ENCODE data around the gene NPTX1.

The NPTX1 gene

DNA sequence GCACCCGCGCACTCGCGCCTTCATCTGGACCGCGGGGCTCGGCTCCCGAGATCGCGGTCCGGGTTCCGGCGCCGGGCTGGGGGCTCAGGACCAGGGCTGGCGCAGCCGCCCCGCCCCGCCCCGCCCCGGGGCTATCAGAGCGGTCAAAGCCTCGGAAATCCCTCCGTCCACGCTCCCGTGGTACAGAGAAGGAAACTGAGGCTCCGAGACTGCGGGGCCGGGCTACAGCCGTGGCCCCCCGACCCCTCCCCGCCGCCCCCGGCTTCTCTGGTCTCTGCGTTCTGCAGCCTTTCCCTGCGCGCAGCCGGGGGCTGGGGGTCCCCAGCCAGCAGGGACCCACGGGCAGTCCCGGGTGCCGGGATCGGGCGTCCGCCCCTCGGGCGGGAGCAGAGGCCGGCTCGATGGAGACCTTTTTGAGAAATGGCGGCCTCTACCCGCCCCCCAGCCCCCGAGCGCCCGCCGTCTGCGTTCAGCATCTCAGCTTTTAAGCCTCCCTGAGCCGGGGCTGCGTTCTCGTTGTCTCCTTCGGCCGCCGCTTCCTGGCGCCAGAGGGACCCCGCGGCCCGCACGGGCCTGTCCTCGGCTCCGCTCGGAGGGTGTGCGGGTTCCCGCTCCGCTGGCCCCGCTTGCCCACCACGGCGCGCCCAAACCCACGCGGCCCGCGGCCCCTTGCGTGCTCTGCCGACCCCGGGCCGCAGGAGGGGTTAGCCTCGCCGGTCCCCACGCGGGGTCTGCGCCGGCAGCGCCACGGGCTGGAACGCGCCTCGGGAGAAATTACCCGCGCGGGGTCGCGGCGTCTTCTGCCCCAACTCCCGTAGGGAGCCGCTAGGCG is 1.5 kb upstream of the NPTX1 start:
- DNase-seq: no peak

GRCh38 chr17:80476877-80477646 is 655 bp upstream of the NPTX1 start:
- peak; percentile 50 for DNase-seq

DNA sequence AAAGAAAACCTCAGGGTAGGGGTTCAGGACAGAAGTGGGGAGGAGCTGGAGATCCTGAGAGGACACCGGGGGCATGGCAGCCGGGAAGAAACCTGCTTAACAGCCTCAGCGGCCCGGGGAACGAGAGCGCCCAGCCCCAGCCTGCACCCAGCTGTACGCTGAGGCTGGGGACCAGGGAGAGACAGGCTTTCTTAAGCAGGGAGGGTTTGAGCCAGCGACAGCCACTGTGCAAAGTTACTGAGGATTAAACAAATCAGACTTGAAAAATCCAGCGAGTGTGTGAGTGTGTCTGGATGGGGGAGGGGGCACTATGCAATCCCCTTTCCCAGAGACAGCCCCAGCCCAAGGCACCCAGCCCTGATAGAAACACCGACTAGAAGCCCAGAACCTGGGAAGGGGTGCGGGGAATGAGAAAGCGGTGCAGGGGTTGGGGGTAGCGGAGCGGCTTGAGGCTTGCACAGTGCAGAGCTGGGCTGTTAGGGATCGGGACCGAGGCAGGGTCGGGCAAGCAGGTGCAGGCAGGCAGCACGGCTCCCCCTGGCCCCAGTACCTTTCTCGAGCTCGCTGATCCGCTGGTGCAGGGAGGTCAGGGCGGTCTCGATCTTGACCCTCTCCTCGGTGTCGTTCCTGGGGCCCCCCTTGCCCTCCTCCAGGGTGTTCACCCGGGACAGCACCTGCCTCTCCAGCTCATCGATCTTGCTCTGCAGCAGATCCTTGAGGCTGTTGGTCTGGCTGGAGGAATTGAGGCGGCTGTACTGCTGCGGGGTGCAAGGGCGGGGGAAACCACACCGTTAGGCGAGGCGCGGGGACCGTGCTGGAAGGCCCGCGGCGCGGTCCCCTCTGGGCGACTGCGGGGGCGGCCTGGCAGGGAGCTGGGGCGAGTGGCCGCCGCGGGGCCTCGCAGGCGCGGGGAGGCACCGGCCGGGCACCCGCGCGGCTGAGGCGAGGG is 1.2 kb downstream of the NPTX1 start:
- no peak for DNase-seq

- DNase-seq: no peak
These were observed 2.0 kb downstream of the NPTX1 start for GRCh38 chr17:80474231-80474960.

DNA sequence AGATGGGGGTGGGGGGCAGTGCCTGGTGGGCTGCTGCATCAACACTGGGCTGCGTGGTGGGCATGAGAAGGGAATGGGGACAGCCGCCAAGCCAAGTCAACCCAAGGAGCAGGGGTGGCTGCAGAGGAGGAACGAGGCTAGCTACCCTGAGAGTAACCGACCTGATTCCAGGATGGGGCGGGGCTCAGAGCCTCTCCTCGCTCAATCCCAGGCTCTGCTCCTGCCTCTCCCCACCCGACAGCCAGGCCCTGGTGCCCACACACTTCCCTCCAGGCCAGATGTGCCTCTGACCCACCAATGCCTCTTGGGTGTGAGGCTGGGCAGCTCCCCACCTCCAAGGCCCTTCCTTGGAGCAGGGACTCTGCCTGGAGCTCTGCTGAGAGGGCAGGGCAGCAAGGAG is 2.7 kb downstream of the NPTX1 start:
- no peak for DNase-seq

- DNase-seq: no peak
These were observed 3.4 kb downstream of the NPTX1 start for GRCh38 chr17:80472996-80473395.

GRCh38 chr17:80471922-80472321 is 4.5 kb downstream of the NPTX1 start:
- no peak for DNase-seq

DNA sequence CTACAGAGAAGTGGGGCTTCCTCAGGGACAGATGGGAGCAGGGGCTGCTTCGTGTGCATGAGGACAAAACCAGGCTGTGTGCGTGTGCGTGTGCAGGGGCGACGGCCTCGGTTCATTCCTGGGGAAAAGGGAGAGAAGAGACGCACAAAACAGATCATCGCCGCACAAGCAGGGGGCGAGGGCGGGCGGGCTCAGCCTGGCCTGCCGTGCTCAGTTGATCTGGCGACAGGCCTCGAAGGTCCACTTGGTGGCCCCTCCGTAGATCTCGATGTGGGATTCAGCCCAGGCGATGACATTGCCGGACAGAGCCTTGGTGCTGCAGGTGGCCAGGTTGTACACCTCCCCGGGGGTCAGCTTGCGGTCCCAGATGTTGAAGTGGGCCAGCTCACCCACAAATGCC is 5.8 kb downstream of the NPTX1 start:
- no peak for DNase-seq

DNA sequence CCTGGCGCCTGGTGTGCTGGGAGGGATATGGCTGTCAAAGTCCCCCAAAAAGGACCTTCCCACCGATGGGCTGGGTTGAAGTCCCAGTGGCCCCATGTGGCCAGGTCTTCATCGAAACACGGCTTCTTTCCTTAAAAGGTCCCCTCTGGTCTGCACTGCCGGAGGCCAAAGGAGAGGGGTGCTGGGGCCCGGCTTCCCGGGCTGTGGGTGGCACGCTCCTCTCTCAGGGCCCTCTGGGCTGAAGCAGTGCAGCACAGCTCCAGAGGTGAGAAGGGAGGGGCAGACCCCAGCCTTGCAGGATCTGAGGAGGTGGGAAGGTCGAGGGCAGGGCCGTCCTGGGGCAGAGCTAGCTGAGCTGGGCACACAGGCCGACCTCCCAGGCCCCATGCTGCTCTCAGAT is 6.7 kb downstream of the NPTX1 start:
- DNase-seq: no peak

- no peak for DNase-seq
These were observed 7.5 kb downstream of the NPTX1 start for GRCh38 chr17:80468781-80469493.

DNA sequence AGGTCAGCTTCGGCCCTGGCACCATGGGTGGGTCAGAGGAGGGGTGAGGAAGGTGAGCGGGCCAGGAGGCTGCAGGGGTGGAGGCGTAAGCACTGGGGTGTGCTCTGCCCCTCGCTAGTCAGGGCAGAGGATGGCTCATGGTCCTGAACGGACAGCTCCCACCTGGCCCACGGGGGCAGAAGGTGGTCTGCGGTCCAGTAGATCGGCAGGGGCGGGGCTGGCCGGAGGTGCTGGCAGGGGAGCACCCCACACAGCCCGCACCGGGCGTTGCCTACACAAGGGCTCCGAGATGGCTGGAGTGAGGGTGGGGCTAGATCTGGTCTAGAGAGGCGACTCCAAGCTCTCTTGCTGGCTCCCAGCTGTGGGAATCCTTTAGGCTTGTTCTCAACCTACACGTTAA is 8.2 kb downstream of the NPTX1 start:
- DNase-seq: no peak

GRCh38 chr17:80466188-80466705 is 10.2 kb downstream of the NPTX1 start:
- no peak for DNase-seq

DNA sequence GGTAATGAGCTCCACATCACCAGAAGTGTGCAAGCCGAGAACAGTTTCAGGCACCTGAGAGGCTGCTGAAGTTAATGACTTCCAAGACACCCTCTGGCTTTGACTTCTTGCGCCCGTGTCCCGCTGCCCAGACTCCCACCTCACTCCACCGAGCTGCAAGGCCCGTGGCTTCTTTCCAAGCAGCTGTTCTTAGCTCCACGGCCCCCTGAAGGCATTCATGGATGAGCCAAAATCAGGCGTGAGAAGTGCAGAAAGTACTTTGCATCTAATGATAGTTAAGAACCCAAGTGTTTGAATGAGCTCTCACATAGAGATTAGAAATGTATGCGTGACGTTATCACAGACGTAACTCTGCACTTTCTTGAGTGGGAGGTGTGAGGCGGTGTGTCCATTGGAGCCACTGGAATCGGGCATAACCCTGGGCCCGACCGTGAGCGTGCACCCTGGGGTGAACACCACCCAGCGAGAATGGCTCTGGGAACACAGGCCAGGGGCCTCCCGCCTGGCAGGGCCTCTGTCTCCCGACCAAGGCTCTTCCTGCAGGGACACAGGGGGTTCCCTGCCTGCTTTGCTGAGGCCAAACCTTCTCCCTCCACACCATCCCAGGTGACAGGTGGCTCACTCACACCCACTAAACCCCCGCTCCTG is 11.0 kb downstream of the NPTX1 start:
- DNase-seq: no peak

- no peak for DNase-seq
These were observed 11.9 kb downstream of the NPTX1 start for GRCh38 chr17:80464486-80464885.

DNA sequence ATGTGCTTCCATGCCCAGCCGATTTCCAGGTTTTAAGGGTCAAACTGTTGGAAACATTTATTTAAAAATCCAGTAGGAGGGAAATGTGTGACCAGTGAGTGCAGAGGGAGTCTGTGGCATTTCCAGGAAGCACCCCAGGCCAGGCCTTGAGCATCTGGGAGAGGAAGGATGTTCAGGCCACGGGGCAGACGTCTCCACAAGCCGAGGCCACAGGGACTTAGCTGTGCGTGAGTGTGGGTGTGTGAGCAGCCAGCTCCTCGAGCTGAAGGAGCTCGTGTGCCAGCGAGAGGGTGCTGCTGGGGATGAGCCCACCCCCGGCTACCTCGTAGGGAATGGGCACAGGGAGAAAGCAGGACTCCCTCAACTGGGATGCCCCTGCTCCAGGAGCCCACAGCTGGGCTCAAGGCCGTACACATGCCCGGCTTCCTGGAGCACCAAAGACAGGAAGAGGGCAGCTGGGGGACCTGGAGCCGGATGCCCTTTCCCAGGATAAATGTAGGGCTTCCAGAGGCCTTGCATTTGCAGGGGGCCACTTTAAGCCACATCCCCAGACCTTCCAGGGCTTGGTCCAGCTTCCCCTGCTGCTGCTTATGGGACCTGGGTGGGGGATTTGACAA is 12.5 kb downstream of the NPTX1 start:
- DNase-seq: no peak

- DNase-seq: no peak
These were observed 14.8 kb downstream of the NPTX1 start for GRCh38 chr17:80461528-80462160.

DNA sequence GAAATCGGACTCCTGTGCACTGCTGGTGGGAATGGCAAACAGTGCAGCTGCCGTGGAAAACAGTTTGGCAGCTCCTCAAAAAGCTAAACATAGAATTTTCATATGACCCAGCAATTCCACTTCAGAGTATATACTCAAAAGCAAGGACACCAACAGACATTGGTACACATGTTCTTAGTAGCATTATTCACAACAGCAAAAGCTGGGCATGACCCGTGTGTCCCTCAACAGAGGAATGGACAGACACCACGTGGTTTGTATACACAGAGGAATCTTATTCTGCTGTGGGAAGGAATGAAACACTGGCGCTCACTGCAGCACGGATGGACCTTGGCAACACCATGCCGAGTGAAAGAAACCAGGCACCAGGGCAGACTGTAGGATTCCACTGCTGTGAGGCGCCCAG is 16.0 kb downstream of the NPTX1 start:
- DNase-seq: peak; percentile 32

DNA sequence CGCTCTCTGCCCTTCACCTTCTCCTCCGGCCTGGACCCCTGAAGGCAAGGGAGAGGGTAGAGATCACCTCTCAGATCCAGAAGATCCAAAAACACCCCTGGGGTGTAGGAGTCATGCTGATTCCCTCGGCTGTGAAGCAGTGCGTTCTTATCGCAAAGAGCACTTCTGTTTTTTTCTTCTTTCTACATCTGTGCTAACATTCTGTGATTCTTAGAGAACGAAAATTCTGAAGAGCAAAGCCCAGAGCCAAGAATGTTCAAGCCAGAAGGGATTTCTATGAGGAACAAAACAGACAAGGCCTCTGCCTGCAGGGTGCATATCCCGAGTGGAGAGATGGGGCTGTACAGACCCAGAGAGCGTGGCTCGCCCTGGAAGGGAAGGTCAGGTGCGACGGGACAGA is 17.2 kb downstream of the NPTX1 start:
- no peak for DNase-seq

- DNase-seq: no peak
These were observed 18.4 kb downstream of the NPTX1 start for GRCh38 chr17:80458016-80458415.

GRCh38 chr17:80457236-80457856 is 19.1 kb downstream of the NPTX1 start:
- no peak for DNase-seq

Measured in NCI-H2029 (cell line).